Karpas-422 (cell line): ENCODE data around the gene EPN3. TPM values are rescaled to one million over a fixed set of nuclear protein-coding genes. Genes with fewer than 3 reads are reported as not detected.

Experiments used
- DNase-seq: peaks from one replicate; pipeline ENCODE4 v3.0.0-alpha.2; 2015
- H2AFZ ChIP-seq: fragments of 200-600 bp; sonication (generic); 2 replicates; pipeline ENCODE4 v1.6.1; 2014; ENCODE audit warnings: antibody characterized with exemption, low read length, mixed read lengths
- H3K27ac ChIP-seq: fragments of 200-600 bp; sonication (generic); 2 replicates; pipeline ENCODE4 v1.5.1; 2014; ENCODE audit warnings: mild to moderate bottlenecking, low read length, moderate library complexity
- H3K27me3 ChIP-seq: fragments of 200-600 bp; sonication (generic); 2 replicates; pipeline ENCODE4 v1.6.1; 2014; ENCODE audit warnings: low read length, mixed read lengths
- H3K36me3 ChIP-seq: fragments of 200-600 bp; sonication (generic); 2 replicates; pipeline ENCODE4 v1.6.1; 2014; ENCODE audit warnings: low read length, mixed read lengths; ENCODE audit not compliant: insufficient read depth
- H3K4me1 ChIP-seq: fragments of 200-600 bp; sonication (generic); 2 replicates; pipeline ENCODE4 v1.6.1; 2014; ENCODE audit warnings: mild to moderate bottlenecking, low read length, mixed read lengths
- H3K4me2 ChIP-seq: fragments of 200-600 bp; sonication (generic); 2 replicates; pipeline ENCODE4 v1.6.1; 2014; ENCODE audit warnings: low read length, low read depth, mild to moderate bottlenecking; ENCODE audit not compliant: poor library complexity, severe bottlenecking
- H3K4me3 ChIP-seq: fragments of 200-600 bp; sonication (generic); 2 replicates; pipeline ENCODE4 v1.5.1; 2014; ENCODE audit warnings: mild to moderate bottlenecking, antibody characterized with exemption, low read length, mixed read lengths
- H3K79me2 ChIP-seq: fragments of 200-600 bp; sonication (generic); 2 replicates; pipeline ENCODE4 v1.6.1; 2014; ENCODE audit warnings: mild to moderate bottlenecking, low read length, mixed read lengths
- H3K9ac ChIP-seq: fragments of 200-600 bp; sonication (generic); 2 replicates; pipeline ENCODE4 v1.6.0; 2014; ENCODE audit warnings: low read length
- H3K9me2 ChIP-seq: fragments of 200-600 bp; sonication (generic), shearing (Covaris generic); replicated peaks from 2 replicates; pipeline ENCODE4 v1.6.0; 2014; ENCODE audit warnings: mild to moderate bottlenecking, low read length, moderate library complexity; ENCODE audit not compliant: insufficient read depth
- H3K9me3 ChIP-seq: fragments of 300-700, 200-600 bp; sonication (generic); 2 replicates; pipeline ENCODE4 v1.6.1; 2014; ENCODE audit warnings: low read length, mixed read lengths
- H4K20me1 ChIP-seq: fragments of 200-600 bp; sonication (generic); 2 replicates; pipeline ENCODE4 v1.6.1; 2014; ENCODE audit warnings: mild to moderate bottlenecking, antibody characterized with exemption, low read length, low read depth; ENCODE audit not compliant: insufficient read depth
- total RNA-seq: library from RNA; depleted of rRNA; stranded (reverse); fragments of >200 nt; shearing (Covaris generic); gene quantifications from 2 replicates; pipeline ENCODE4 v1.2.3, GENCODE V29; 2014; ENCODE audit warnings: low replicate concordance

EPN3 gene
- total RNA-seq, 1 experiment from 2014 or later, result not detected

- H3K4me1 ChIP-seq, result peaks cover 12% of the 10 kb centered on the region
- no peak overlapping the region for H3K27ac ChIP-seq
- H2AFZ ChIP-seq, result no peak overlapping the region
- no peak overlapping the region for H3K4me2 ChIP-seq
- no peak overlapping the region for H3K9ac ChIP-seq
- no peaks in the 10 kb centered on the region for H3K36me3 ChIP-seq
- no peaks in the 10 kb centered on the region for H3K9me2 ChIP-seq
- peaks cover 6% of the 10 kb centered on the region; the same call in 1 of the 2 replicates for H3K79me2 ChIP-seq
- no peak for DNase-seq
- no peaks in the 10 kb centered on the region for H3K27me3 ChIP-seq
- no peaks in the 10 kb centered on the region for H4K20me1 ChIP-seq
- H3K9me3 ChIP-seq, result no peaks in the 10 kb centered on the region
- no peak overlapping the region for H3K4me3 ChIP-seq
Observed at GRCh38 chr17:50548831-50549230, 16.3 kb downstream of the EPN3 start.

GRCh38 chr17:50549256-50549941 lies 16.9 kb downstream of the EPN3 start:
- Histone ChIP-seq H3K36me3 (no peaks in the 10 kb centered on the region), H3K79me2 (peaks cover 6% of the 10 kb centered on the region; the same call in 1 of the 2 replicates), H3K9ac (no peak overlapping the region), H3K9me2 (no peaks in the 10 kb centered on the region), H3K9me3 (no peaks in the 10 kb centered on the region), H2AFZ (no peak overlapping the region), H4K20me1 (no peaks in the 10 kb centered on the region), H3K4me3 (no peak overlapping the region), H3K4me2 (no peak overlapping the region), H3K27me3 (no peaks in the 10 kb centered on the region), H3K27ac (no peak overlapping the region), H3K4me1 (peaks cover 12% of the 10 kb centered on the region)
- no peak for DNase-seq

- H4K20me1 ChIP-seq, result no peaks in the 10 kb centered on the region
- H3K27me3 ChIP-seq, result no peaks in the 10 kb centered on the region
- H3K79me2 ChIP-seq, result peaks cover 6% of the 10 kb centered on the region; the same call in 1 of the 2 replicates
- H3K27ac ChIP-seq, result no peak overlapping the region
- no peak overlapping the region for H2AFZ ChIP-seq
- no peaks in the 10 kb centered on the region for H3K9me3 ChIP-seq
- no peaks in the 10 kb centered on the region for H3K9me2 ChIP-seq
- H3K36me3 ChIP-seq, result no peaks in the 10 kb centered on the region
- no peak overlapping the region for H3K4me2 ChIP-seq
- no peak overlapping the region for H3K9ac ChIP-seq
- DNase-seq, result no peak
- H3K4me1 ChIP-seq, result peaks cover 12% of the 10 kb centered on the region
- H3K4me3 ChIP-seq, result no peak overlapping the region
Observed at GRCh38 chr17:50549969-50550368, 17.4 kb downstream of the EPN3 start.

- Histone ChIP-seq H3K4me1 (peaks cover 12% of the 10 kb centered on the region), H2AFZ (no peak overlapping the region), H3K9ac (no peak overlapping the region), H3K79me2 (peaks cover 6% of the 10 kb centered on the region; the same call in 1 of the 2 replicates), H4K20me1 (no peaks in the 10 kb centered on the region), H3K9me3 (no peaks in the 10 kb centered on the region), H3K4me2 (no peak overlapping the region), H3K27ac (no peak overlapping the region), H3K4me3 (no peak overlapping the region), H3K27me3 (no peaks in the 10 kb centered on the region), H3K36me3 (no peaks in the 10 kb centered on the region), H3K9me2 (no peaks in the 10 kb centered on the region)
- DNase-seq, result peak; percentile 81
Observed at GRCh38 chr17:50550661-50551432, 18.3 kb downstream of the EPN3 start.

GRCh38 chr17:50551433-50551815 lies 18.9 kb downstream of the EPN3 start:
- no peak overlapping the region for H3K27ac ChIP-seq
- H3K4me1 ChIP-seq, result peaks cover 12% of the 10 kb centered on the region
- no peaks in the 10 kb centered on the region for H3K9me2 ChIP-seq
- H3K36me3 ChIP-seq, result no peaks in the 10 kb centered on the region
- no peaks in the 10 kb centered on the region for H3K9me3 ChIP-seq
- peaks cover 6% of the 10 kb centered on the region; the same call in 1 of the 2 replicates for H3K79me2 ChIP-seq
- no peak overlapping the region for H3K4me3 ChIP-seq
- no peaks in the 10 kb centered on the region for H4K20me1 ChIP-seq
- H3K9ac ChIP-seq, result no peak overlapping the region
- DNase-seq, result no peak
- H2AFZ ChIP-seq, result no peak overlapping the region
- H3K4me2 ChIP-seq, result no peak overlapping the region
- H3K27me3 ChIP-seq, result no peaks in the 10 kb centered on the region

- DNase-seq, result no peak
- no peak overlapping the region for H2AFZ ChIP-seq
- H3K9me3 ChIP-seq, result no peaks in the 10 kb centered on the region
- no peak overlapping the region for H3K4me2 ChIP-seq
- no peaks in the 10 kb centered on the region for H4K20me1 ChIP-seq
- no peaks in the 10 kb centered on the region for H3K27me3 ChIP-seq
- no peaks in the 10 kb centered on the region for H3K9me2 ChIP-seq
- no peak overlapping the region for H3K4me3 ChIP-seq
- peaks cover 12% of the 10 kb centered on the region for H3K4me1 ChIP-seq
- peaks cover 6% of the 10 kb centered on the region; the same call in 1 of the 2 replicates for H3K79me2 ChIP-seq
- no peak overlapping the region for H3K27ac ChIP-seq
- H3K9ac ChIP-seq, result no peak overlapping the region
- no peaks in the 10 kb centered on the region for H3K36me3 ChIP-seq
Observed at GRCh38 chr17:50551884-50552283, 19.3 kb downstream of the EPN3 start.

GRCh38 chr17:50554201-50554600 lies 21.7 kb downstream of the EPN3 start:
- H3K36me3 ChIP-seq, result no peaks in the 10 kb centered on the region
- DNase-seq, result no peak
- no peak overlapping the region for H2AFZ ChIP-seq
- no peak overlapping the region for H3K27ac ChIP-seq
- no peak overlapping the region for H3K9ac ChIP-seq
- H3K9me3 ChIP-seq, result no peaks in the 10 kb centered on the region
- H3K4me2 ChIP-seq, result no peak overlapping the region
- H3K27me3 ChIP-seq, result no peaks in the 10 kb centered on the region
- H3K9me2 ChIP-seq, result no peaks in the 10 kb centered on the region
- no peak overlapping the region for H3K4me3 ChIP-seq
- H4K20me1 ChIP-seq, result no peaks in the 10 kb centered on the region
- H3K4me1 ChIP-seq, result no peaks in the 10 kb centered on the region; the same call in none of the 2 replicates
- no peaks in the 10 kb centered on the region for H3K79me2 ChIP-seq

- Histone ChIP-seq H3K79me2 (no peaks in the 10 kb centered on the region), H3K4me3 (no peak overlapping the region), H3K27ac (no peak overlapping the region), H4K20me1 (peaks cover 7% of the 10 kb centered on the region; the same call in 1 of the 2 replicates), H3K36me3 (no peaks in the 10 kb centered on the region), H3K9me3 (no peaks in the 10 kb centered on the region), H2AFZ (no peak overlapping the region), H3K4me2 (no peak overlapping the region), H3K27me3 (no peaks in the 10 kb centered on the region), H3K4me1 (peaks cover 4% of the 10 kb centered on the region), H3K9me2 (no peaks in the 10 kb centered on the region), H3K9ac (no peak overlapping the region)
- no peak for DNase-seq
Observed at GRCh38 chr17:50556803-50557202, 24.3 kb downstream of the EPN3 start.
